ENCODE results near the gene ZFYVE28. TPM values are rescaled to one million over a fixed set of nuclear protein-coding genes. Genes with fewer than 3 reads are reported as not detected.

Gene ZFYVE28
- total RNA-seq, 2 donors from 2014 or later = 6.6 to 30.2 TPM

- H3K9me3 ChIP-seq = no peaks in the 10 kb centered on the region
- DNase-seq (ENCODE audit: low spot score) = no peak
- TF ChIP-seq POLR2AphosphoS5 (IDR thresholded peaks at IDR 0.05) (no peak), CTCF (IDR thresholded peaks at IDR 0.05) (no peak), POLR2A (IDR thresholded peaks at IDR 0.05) (no peak)
- no peaks in the 10 kb centered on the region for H3K36me3 ChIP-seq
- no peak overlapping the region for H3K27ac ChIP-seq
- intact Hi-C loops (cut with DNase I) = no loop called here
- WGBS = 58% methylated on average over 6 of the region's 6 CpGs
- no peaks in the 10 kb centered on the region for H3K4me1 ChIP-seq (replicated peaks)
- no peaks in the 10 kb centered on the region for H3K27me3 ChIP-seq (replicated peaks; ENCODE audit: insufficient read depth)
- no peak overlapping the region for H3K4me3 ChIP-seq
Measured at GRCh38 chr4:2292646-2293108, 125.8 kb downstream of the ZFYVE28 start.

GRCh38 chr4:2291705-2292645 is 126.5 kb downstream of the ZFYVE28 start:
- Histone ChIP-seq H3K36me3 (no peaks in the 10 kb centered on the region), H3K4me1 (replicated peaks) (no peaks in the 10 kb centered on the region), H3K4me3 (no peak overlapping the region), H3K27me3 (replicated peaks; ENCODE audit: insufficient read depth) (no peaks in the 10 kb centered on the region), H3K9me3 (no peaks in the 10 kb centered on the region), H3K27ac (no peak overlapping the region)
- 80% methylated on average over 17 of the region's 20 CpGs for WGBS
- intact Hi-C loops (cut with DNase I) = no loop called here
- TF ChIP-seq POLR2AphosphoS5 (IDR thresholded peaks at IDR 0.05) (no peak), CTCF (IDR thresholded peaks at IDR 0.05) (no peak), POLR2A (IDR thresholded peaks at IDR 0.05) (no peak)
- no peak for DNase-seq (ENCODE audit: low spot score)

DNA sequence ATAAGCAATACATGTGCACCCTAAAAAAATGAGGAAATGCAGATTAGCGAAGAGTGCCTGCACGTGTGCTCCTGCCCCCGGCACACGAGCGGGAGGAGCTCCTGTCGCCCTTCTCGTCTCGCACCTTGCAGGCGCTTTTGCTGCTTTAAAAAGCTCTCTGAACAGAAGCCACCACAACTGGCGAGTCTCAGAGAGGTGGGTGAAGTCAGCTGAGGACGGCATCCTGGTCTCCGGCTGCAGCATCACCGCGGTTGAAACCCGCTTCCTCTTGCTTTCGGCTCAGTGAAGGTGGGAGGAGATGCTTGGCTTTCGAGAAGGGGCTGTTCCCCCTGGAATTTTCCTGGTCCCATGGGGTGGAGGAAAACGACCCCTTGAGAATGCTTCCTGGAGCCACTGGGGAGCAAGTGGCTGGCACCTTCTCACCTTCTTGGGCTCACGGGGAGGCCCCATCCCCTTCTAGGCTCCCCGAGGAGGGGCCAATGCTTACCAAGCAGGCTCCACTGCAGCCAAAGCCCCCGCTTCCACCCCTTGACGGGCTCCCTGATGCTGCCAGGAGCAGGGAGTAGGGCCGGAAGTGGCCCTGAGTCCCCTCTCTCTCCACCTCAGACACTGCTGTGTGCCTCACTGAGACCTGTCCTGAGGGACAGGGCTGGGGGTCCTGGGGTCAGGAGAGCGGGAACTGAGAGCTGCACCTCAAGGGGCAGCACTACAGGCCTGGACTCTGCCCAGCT is 127.3 kb downstream of the ZFYVE28 start:
- Histone ChIP-seq H3K4me3 (no peak overlapping the region), H3K36me3 (no peaks in the 10 kb centered on the region), H3K27me3 (replicated peaks; ENCODE audit: insufficient read depth) (no peaks in the 10 kb centered on the region), H3K4me1 (replicated peaks) (no peaks in the 10 kb centered on the region), H3K27ac (no peak overlapping the region), H3K9me3 (no peaks in the 10 kb centered on the region)
- DNase-seq (ENCODE audit: low spot score) = no peak
- 84% methylated on average over 23 of the region's 24 CpGs for WGBS
- TF ChIP-seq POLR2A (IDR thresholded peaks at IDR 0.05) = no peak
- TF ChIP-seq CTCF (IDR thresholded peaks at IDR 0.05) = no peak
- TF ChIP-seq POLR2AphosphoS5 (IDR thresholded peaks at IDR 0.05) = no peak
- intact Hi-C loops (cut with DNase I) = no loop called here

DNA sequence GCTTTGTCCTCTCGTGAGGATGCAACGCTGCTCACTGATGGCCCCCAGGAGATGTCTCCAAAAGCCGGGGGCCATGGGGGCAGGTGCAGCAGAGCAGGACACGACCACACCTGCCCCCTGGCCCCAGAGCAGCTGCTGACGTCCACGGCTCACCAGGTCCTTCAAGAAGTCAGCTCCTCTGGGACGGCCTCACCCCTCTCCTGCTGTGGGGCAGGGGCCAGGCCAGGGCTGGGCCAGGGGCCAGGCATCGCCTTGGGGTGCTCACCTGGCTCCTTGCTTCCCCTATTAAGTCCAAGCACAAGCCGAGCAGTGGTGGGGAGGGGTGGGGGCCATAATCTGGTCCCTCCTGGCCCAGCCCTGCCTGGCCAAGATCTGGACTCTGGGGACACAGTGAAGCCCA is 128.0 kb downstream of the ZFYVE28 start:
- no peak overlapping the region for H3K4me3 ChIP-seq
- no peaks in the 10 kb centered on the region for H3K36me3 ChIP-seq
- H3K27ac ChIP-seq = no peak overlapping the region
- no peaks in the 10 kb centered on the region for H3K9me3 ChIP-seq
- 86% methylated on average over 9 of the region's 9 CpGs for WGBS
- intact Hi-C loops (cut with DNase I) = no loop called here
- TF ChIP-seq POLR2A (IDR thresholded peaks at IDR 0.05) (no peak), CTCF (IDR thresholded peaks at IDR 0.05) (no peak), POLR2AphosphoS5 (IDR thresholded peaks at IDR 0.05) (no peak)
- H3K4me1 ChIP-seq (replicated peaks) = no peaks in the 10 kb centered on the region
- DNase-seq (ENCODE audit: low spot score) = no peak
- H3K27me3 ChIP-seq (replicated peaks; ENCODE audit: insufficient read depth) = no peaks in the 10 kb centered on the region
